Glutamatergic neuron (in vitro differentiated cells): ENCODE measurements around the gene TNPO3. TPM values are rescaled to one million over a fixed set of nuclear protein-coding genes. Genes with fewer than 3 reads are reported as not detected.
"Not testable (repeated sequence)": the region's sequence is repeated elsewhere in the genome, so short reads cannot be mapped to it uniquely, and the experiment has no call there.

Experiments
- DNase-seq: peaks from one replicate; pipeline ENCODE4 v3.0.0; 2022
- H3K27ac Mint-ChIP-seq: one replicate; pipeline ENCODE4 v1.8.0; 2020; ENCODE audit warnings: mild to moderate bottlenecking, mixed read lengths, inconsistent platforms; ENCODE audit not compliant: unreplicated experiment
- H3K27me3 Mint-ChIP-seq: one replicate; pipeline ENCODE4 v1.8.0; 2020; ENCODE audit warnings: mild to moderate bottlenecking, moderate library complexity, mixed read lengths, inconsistent platforms; ENCODE audit not compliant: unreplicated experiment
- H3K36me3 Mint-ChIP-seq: one replicate; pipeline ENCODE4 v1.8.0; 2020; ENCODE audit warnings: mild to moderate bottlenecking, mixed read lengths, inconsistent platforms; ENCODE audit not compliant: unreplicated experiment
- H3K4me1 Mint-ChIP-seq: one replicate; pipeline ENCODE4 v1.8.0; 2020; ENCODE audit warnings: mild to moderate bottlenecking, low read depth, mixed read lengths, inconsistent platforms; ENCODE audit not compliant: unreplicated experiment
- H3K4me3 Mint-ChIP-seq: one replicate; pipeline ENCODE4 v1.8.0; 2020; ENCODE audit warnings: mild to moderate bottlenecking, mixed read lengths, inconsistent platforms; ENCODE audit not compliant: unreplicated experiment
- H3K9me3 Mint-ChIP-seq: one replicate; pipeline ENCODE4 v1.8.0; 2020; ENCODE audit warnings: mild to moderate bottlenecking, moderate library complexity, mixed read lengths, inconsistent platforms; ENCODE audit not compliant: unreplicated experiment
- CTCF ChIP-seq: fragments of 200-600 bp; sonication (generic); IDR thresholded peaks from one replicate; pipeline ENCODE4 v1.5.0; 2021; ENCODE audit not compliant: partially characterized antibody, unreplicated experiment
- total RNA-seq: library from RNA; stranded (reverse); fragmentation: NEBNext Ultra II Directional; extraction: Animal tissue kit (Norgen Biotek cat#: 25700); gene quantifications from one replicate; pipeline ENCODE4 v1.2.1, GENCODE V29; 2021; ENCODE audit not compliant: unreplicated experiment

Gene TNPO3
- total RNA-seq, 1 donor from 2014 or later: 53.8 TPM

GRCh38 chr7:129005186-129005585 lies 49.7 kb downstream of the TNPO3 start:
- no peaks in the 10 kb centered on the region for H3K27me3 Mint-ChIP-seq
- no peaks in the 10 kb centered on the region for H3K36me3 Mint-ChIP-seq
- no peak overlapping the region for H3K4me3 Mint-ChIP-seq
- no peaks in the 10 kb centered on the region for H3K9me3 Mint-ChIP-seq
- H3K27ac Mint-ChIP-seq: no peak overlapping the region
- H3K4me1 Mint-ChIP-seq: no peaks in the 10 kb centered on the region
- TF ChIP-seq CTCF: no peak
- DNase-seq: no peak

- H3K27me3 Mint-ChIP-seq: no peaks in the 10 kb centered on the region
- H3K9me3 Mint-ChIP-seq: no peaks in the 10 kb centered on the region
- H3K36me3 Mint-ChIP-seq: no peaks in the 10 kb centered on the region
- no peak for DNase-seq
- TF ChIP-seq CTCF: no peak
- peak overlapping the region; percentile 22 for H3K27ac Mint-ChIP-seq
- no peak overlapping the region for H3K4me3 Mint-ChIP-seq
- H3K4me1 Mint-ChIP-seq: no peaks in the 10 kb centered on the region
Observed at GRCh38 chr7:128997181-128997580, 57.7 kb downstream of the TNPO3 start.

- not testable (repeated sequence) for H3K27ac Mint-ChIP-seq, H3K27me3 Mint-ChIP-seq, DNase-seq, H3K4me3 Mint-ChIP-seq, H3K4me1 Mint-ChIP-seq, H3K9me3 Mint-ChIP-seq, H3K36me3 Mint-ChIP-seq
Observed at GRCh38 chr7:128994560-128994959, 60.4 kb downstream of the TNPO3 start.

GRCh38 chr7:128993419-128993818 lies 61.5 kb downstream of the TNPO3 start:
- no peak overlapping the region for H3K27ac Mint-ChIP-seq
- H3K36me3 Mint-ChIP-seq: no peaks in the 10 kb centered on the region
- no peak overlapping the region for H3K4me3 Mint-ChIP-seq
- H3K9me3 Mint-ChIP-seq: no peaks in the 10 kb centered on the region
- no peaks in the 10 kb centered on the region for H3K27me3 Mint-ChIP-seq
- TF ChIP-seq CTCF: no peak
- no peak for DNase-seq
- no peaks in the 10 kb centered on the region for H3K4me1 Mint-ChIP-seq

- Mint-ChIP-seq H3K4me3 (no peak overlapping the region), H3K27ac (no peak overlapping the region), H3K4me1 (no peaks in the 10 kb centered on the region), H3K9me3 (no peaks in the 10 kb centered on the region), H3K27me3 (no peaks in the 10 kb centered on the region), H3K36me3 (no peaks in the 10 kb centered on the region)
- DNase-seq: no peak
- no peak for TF ChIP-seq CTCF
Observed at GRCh38 chr7:128989961-128990360, 65.0 kb downstream of the TNPO3 start.

- Mint-ChIP-seq H3K4me1 (no peaks in the 10 kb centered on the region), H3K27me3 (no peaks in the 10 kb centered on the region), H3K36me3 (no peaks in the 10 kb centered on the region), H3K27ac (no peak overlapping the region), H3K4me3 (no peak overlapping the region), H3K9me3 (no peaks in the 10 kb centered on the region)
- TF ChIP-seq CTCF: no peak
- no peak for DNase-seq
Observed at GRCh38 chr7:128988372-128988771, 66.5 kb downstream of the TNPO3 start.
